Adrenal gland (tissue), 12 donors: ENCODE results near the gene ASMT. TPM values are rescaled to one million over a fixed set of nuclear protein-coding genes. Genes with fewer than 3 reads are reported as not detected.

Source experiments
- DNase-seq, 7 donors: peaks; one replicate each; pipeline ENCODE4 v3.0.0-alpha.2; 2019 to 2020
- H3K27ac ChIP-seq, 5 donors: fragments of 200-600 bp; sonication (generic) in 4 of 5; 1 replicate in 3 of 5; 2 replicates in 2 of 5; pipeline versions ENCODE4 v1.5.1 to v1.8.0; 2016 to 2020; ENCODE audit warnings: mild to moderate bottlenecking in 1 of 5
- H3K27me3 ChIP-seq: fragments of 200-600 bp; 2 replicates; pipeline ENCODE4 v1.8.0; 2021
- H3K36me3 ChIP-seq, 2 donors: fragments of 200-600 bp; replicated peaks in 1 of 2; 1 replicate in 1 of 2; 2 replicates in 1 of 2; pipeline versions ENCODE4 v1.5.1 to v1.8.0; 2018 to 2022
- H3K4me1 ChIP-seq, 2 donors: fragments of 200-600 bp; replicated peaks in 1 of 2; 1 replicate in 1 of 2; 2 replicates in 1 of 2; pipeline versions ENCODE4 v1.5.1 to v1.8.0; 2018 to 2021
- H3K4me3 ChIP-seq, 4 donors: fragments of 200-600 bp; sonication (generic) in 3 of 4; one replicate each; pipeline ENCODE4 v1.5.1; 2016 to 2018
- H3K9me3 ChIP-seq, 3 donors: fragments of 200-600 bp; sonication (generic) in 1 of 3; replicated peaks in 1 of 3; 1 replicate in 2 of 3; 2 replicates in 1 of 3; pipeline versions ENCODE4 v1.5.1 to v1.8.0; 2016 to 2021
- POLR2A ChIP-seq, 2 donors: fragments of 450-650 bp; IDR thresholded peaks; one replicate each; pipeline ENCODE4 v1.6.1; 2017; ENCODE audit warnings: antibody characterized with exemption in 2 of 2, mild to moderate bottlenecking in 2 of 2, moderate library complexity in 1 of 2
- WGBS, 4 donors: extraction: QIAGEN DNeasy Blood & Tissue Kit in 2 of 4; methylation state at CpG; one replicate each; pipeline versions ENCODE4 v1.1.5 to v1.1.7; 2013 to 2017; 5-methylcytosine and 5-hydroxymethylcytosine counted together
- intact Hi-C, 2 donors: fragments of 100-400 bp; cut with DNase I; formaldehyde crosslinking; loops; one replicate each; pipeline versions ENCODE4 v1.14.1 to v1.15.0; 2022 to 2023
- polyA plus RNA-seq, 3 donors: library from polyadenylated mRNA; stranded (reverse); fragments of 200-250 nt in 2 of 3; fragments of 350-450 nt in 1 of 3; fragmentation: Illumina TruSeq in 1 of 3; extraction: RNeasy Lipid Tissue Mini Kit (QIAGEN cat#74804) in 1 of 3; gene quantifications; one replicate each; pipeline ENCODE4 v1.2.3, GENCODE V29; 2013 to 2014
- total RNA-seq, 9 donors: library from RNA; depleted of rRNA in 4 of 9; stranded (reverse); fragments of >200 nt in 4 of 9; fragments of 120-200 nt in 1 of 9; fragmentation: NEBNext Ultra II Directional in 1 of 9; extraction: Animal tissue kit (Norgen Biotek cat#: 25700) in 1 of 9; gene quantifications; one replicate each; pipeline versions ENCODE4 v1.1.0 to v1.2.4, GENCODE V29; 2013 to 2023
- TF ChIP-seq, protein P1 (sequence below), 6 experiments: fragments of 450-650 bp in 4 of 6; fragments of 200-600 bp in 2 of 6; sonication (generic) in 1 of 6; IDR thresholded peaks; 1 replicate in 5 of 6; 2 replicates in 1 of 6; pipeline versions ENCODE4 v1.5.1 to v1.8.0; 2016 to 2021; ENCODE audit warnings: antibody characterized with exemption in 6 of 6, mild to moderate bottlenecking in 2 of 6, moderate library complexity in 1 of 6
- donor health status: healthy with polysubstance abuse.
- donor health status: Bipolar disorder and iron deficiency.
- donor health status: DM: yes; HTN: yes; CAD: no.
- donor health status: DM: no; HTN: no; CAD: no.
- donor health status: DM: no; HTN: no; CAD: no.
- donor health status: DM: yes; HTN: yes; CAD: no.

The ASMT gene
- total and polyA plus RNA-seq, 12 donors: 0.18 to 6.7 (median 0.74) TPM; not detected in 5

DNA sequence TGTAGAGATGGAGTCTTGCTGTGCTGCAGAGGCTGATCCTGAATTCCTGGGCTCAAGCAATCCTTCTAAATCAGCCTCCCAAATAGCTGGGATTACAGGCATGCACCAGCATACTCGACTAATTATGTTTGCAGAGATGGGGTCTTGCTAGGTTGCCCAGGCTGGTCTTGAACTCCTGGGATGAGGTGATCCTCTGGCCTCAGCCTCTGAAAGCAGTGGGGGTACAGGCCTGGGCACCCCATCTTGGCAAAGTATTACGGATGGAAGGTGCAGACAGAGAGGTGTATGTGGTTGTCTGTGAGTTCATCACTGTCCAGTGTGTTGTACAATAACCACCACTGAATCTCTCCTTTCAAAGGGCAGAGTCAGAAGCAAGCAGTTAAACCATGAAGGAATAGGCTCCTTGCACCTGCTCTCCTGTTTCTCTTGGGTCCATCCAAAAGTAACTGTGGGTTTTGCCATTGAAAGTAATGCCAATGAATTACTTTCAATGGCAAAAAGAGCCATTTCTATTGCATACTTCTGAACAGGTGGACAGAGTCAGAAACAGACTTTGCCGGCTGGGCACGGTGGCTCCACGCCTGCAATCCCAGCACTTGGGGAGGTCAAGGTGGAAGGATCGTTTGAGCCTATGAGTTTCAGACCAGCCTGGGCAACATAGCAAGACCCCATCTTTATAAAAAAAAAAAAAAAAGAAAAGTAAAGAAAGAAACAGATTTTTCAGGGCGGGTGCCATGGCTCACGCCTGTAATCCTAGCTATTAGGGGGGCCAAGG lies 30.4 kb upstream of the ASMT start:
- 84 to 89% (median 87%) methylated on average over 7 to 8 of the region's 8 CpGs for WGBS, 4 donors
- no peak for DNase-seq
- no peaks in the 10 kb centered on the region for H3K4me1 ChIP-seq
- TF ChIP-seq, protein P1, sequence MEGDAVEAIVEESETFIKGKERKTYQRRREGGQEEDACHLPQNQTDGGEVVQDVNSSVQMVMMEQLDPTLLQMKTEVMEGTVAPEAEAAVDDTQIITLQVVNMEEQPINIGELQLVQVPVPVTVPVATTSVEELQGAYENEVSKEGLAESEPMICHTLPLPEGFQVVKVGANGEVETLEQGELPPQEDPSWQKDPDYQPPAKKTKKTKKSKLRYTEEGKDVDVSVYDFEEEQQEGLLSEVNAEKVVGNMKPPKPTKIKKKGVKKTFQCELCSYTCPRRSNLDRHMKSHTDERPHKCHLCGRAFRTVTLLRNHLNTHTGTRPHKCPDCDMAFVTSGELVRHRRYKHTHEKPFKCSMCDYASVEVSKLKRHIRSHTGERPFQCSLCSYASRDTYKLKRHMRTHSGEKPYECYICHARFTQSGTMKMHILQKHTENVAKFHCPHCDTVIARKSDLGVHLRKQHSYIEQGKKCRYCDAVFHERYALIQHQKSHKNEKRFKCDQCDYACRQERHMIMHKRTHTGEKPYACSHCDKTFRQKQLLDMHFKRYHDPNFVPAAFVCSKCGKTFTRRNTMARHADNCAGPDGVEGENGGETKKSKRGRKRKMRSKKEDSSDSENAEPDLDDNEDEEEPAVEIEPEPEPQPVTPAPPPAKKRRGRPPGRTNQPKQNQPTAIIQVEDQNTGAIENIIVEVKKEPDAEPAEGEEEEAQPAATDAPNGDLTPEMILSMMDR (IDR thresholded peaks at IDR 0.05): no peak
- TF ChIP-seq POLR2A (IDR thresholded peaks at IDR 0.05): no peak
- intact Hi-C loops: no loop called here
- H3K36me3 ChIP-seq: no peaks in the 10 kb centered on the region
- no peak overlapping the region for H3K27ac ChIP-seq
- no peak overlapping the region for H3K4me3 ChIP-seq
- H3K9me3 ChIP-seq: no peaks in the 10 kb centered on the region
- no peaks in the 10 kb centered on the region for H3K27me3 ChIP-seq

DNA sequence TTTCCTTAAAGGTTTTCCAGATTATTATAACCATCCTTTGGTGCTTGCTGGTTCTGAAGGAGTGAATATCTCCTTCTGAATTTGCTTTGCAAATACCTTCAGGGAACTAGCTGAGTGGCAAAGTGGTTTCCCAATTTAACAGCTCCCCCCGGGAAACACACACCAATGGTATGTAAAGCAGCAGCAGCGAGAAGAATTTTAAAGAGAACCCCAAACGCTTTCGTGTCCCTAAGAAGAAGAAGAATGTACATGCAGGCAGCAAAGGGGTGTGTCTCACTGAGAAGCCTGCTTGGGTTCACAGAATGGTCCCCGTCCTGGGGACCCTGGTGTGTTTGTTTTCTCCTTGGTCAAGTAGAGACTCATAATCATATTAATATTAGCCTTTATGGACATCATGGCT lies 27.7 kb upstream of the ASMT start:
- Histone ChIP-seq H3K9me3 (no peaks in the 10 kb centered on the region), H3K36me3 (no peaks in the 10 kb centered on the region), H3K27me3 (no peaks in the 10 kb centered on the region), H3K4me3 (no peak overlapping the region), H3K27ac (no peak overlapping the region), H3K4me1 (peaks cover 0 to 7% of the 10 kb centered on the region in 2 donors)
- no peak for DNase-seq
- TF ChIP-seq, protein P1 (IDR thresholded peaks at IDR 0.05): no peak
- TF ChIP-seq POLR2A (IDR thresholded peaks at IDR 0.05): no peak
- intact Hi-C loops: no loop called here
- WGBS, 4 donors: 47 to 59% (median 54%) methylated on average over 5 of the region's 5 CpGs

DNA sequence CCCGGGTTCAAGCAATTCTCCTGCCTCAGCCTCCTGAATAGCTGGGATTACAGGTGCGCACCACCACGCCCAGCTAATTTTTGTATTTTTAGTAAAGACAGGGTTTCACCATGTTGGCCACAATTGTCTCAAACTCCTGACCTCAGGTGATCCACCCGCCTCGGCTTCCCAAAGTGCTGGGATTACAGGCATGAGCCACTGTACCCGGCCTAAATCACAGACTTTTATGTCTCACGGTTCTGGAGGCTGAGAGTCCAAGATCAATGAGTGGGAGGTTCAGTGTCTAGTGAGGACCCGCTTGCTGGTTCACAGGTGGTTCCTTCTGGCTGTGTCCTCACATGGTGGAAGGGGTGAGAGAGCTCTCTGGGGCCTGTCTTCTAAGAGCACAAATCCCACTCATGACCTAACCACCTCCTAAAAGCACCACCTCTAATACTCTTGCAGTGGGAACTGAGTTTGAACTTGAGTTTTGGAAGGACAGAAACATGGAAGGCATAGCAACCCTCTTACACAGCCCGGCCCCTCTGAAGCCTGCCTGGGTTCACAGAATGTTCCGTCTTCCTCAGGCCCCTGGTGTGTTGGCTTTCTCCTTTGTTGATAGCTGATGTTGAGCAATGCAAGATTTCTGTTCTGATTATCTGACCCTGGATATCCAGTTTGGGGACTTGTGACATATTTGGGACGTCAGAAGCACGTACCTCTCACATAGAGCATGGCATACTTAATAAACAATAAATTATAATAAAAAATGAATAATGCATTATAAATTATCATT lies 25.3 kb upstream of the ASMT start:
- Histone ChIP-seq H3K27me3 (no peaks in the 10 kb centered on the region), H3K4me3 (no peak overlapping the region), H3K4me1 (peaks cover 14 to 28% of the 10 kb centered on the region in 2 donors), H3K36me3 (peaks cover 0 to 12% of the 10 kb centered on the region in 2 donors), H3K9me3 (no peaks in the 10 kb centered on the region), H3K27ac (peak overlapping the region in 1 of 5 donors; percentile 10)
- 80 to 84% (median 82%) methylated on average over 10 to 12 of the region's 12 CpGs for WGBS, 4 donors
- no peak for TF ChIP-seq POLR2A (IDR thresholded peaks at IDR 0.05)
- TF ChIP-seq, protein P1 (IDR thresholded peaks at IDR 0.05): no peak
- DNase-seq: peak in 1 of 7 donors; percentile 28
- intact Hi-C loops: no loop called here

DNA sequence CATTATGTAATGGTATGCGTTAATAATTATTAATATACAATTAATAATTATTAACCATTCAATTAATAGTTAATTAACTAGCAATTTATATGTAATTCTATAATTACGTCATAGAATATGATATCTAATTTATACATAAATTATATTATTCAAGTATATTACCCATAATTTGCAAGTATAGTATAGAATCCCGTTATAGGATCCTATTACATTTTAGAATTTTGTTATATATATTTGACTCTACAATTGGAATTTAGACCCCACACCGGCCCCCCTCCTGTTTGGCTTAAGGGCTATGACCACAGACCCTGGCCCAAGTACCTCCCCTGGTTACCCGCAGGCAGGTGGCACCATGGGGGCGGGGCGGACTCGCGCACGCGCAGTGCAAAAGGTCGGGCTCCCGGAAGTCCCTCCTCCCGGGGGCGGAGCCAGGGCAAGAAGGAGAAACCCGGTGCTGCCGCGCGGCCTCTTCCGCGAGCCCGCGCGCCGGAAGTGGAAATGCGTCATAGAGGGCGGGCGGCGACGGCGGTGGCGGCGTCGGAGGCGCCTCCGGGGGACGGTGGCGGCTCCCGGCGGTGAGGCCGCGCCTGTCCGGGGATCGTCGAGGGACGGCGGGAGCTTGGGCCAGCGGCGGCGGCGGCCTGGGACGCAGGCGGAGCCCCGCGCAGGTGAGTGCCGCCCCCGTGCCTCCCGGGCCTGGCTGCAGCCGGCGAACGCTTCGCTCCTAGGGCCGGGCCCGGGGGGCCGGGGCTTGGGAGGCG lies 23.6 kb upstream of the ASMT start, which contains the start of gene AKAP17A:
Gene AKAP17A (plus strand): TSS at position 503 of the 761 bp plus-strand sequence. CDS start 1,859 bp downstream, outside the sequence.
- H3K27me3 ChIP-seq: no peaks in the 10 kb centered on the region
- peak within 1 kb of the TSS; percentile 14 to 94 (median 82) for H3K27ac ChIP-seq
- peaks cover 0 to 30% of the 10 kb centered on the region in 2 donors for H3K36me3 ChIP-seq
- WGBS, 4 donors: 2 to 17% (median 2%) methylated on average over 4 to 66 of the region's 66 CpGs
- peaks cover 14 to 31% of the 10 kb centered on the region in 2 donors for H3K4me1 ChIP-seq
- peak within 1 kb of the TSS; percentile 31 to 98 (median 58) for H3K4me3 ChIP-seq
- peak; percentile 86 to 89 for TF ChIP-seq POLR2A (IDR thresholded peaks at IDR 0.05)
- TF ChIP-seq, protein P1 (IDR thresholded peaks at IDR 0.05): peak in 2 of 6 experiments; percentile 11 to 20
- DNase-seq: peak; percentile 94 to 98 (median 96)
- intact Hi-C loops: no loop called here
- H3K9me3 ChIP-seq: no peaks in the 10 kb centered on the region
